GM19467 (cell line): Measurements from ENCODE around the gene GPR132.

ENCODE experiments used
- ATAC-seq: cut with Tn5 transposase; IDR thresholded peaks from one replicate; pipeline ENCODE4 v1.9.1; 2021; ENCODE audit warnings: mild to moderate bottlenecking, moderate library complexity; ENCODE audit not compliant: unreplicated experiment

Gene GPR132

GRCh38 chr14:105063056-105063455, 2.2 kb downstream of the GPR132 start:
- no peak for ATAC-seq

- no peak for ATAC-seq
Observed at GRCh38 chr14:105062048-105062433, 3.2 kb downstream of the GPR132 start.

- ATAC-seq = no peak
Observed at GRCh38 chr14:105061428-105062047, 3.7 kb downstream of the GPR132 start.

GRCh38 chr14:105060751-105061427, 4.3 kb downstream of the GPR132 start:
- ATAC-seq = no peak

GRCh38 chr14:105059925-105060565, 5.2 kb downstream of the GPR132 start:
- no peak for ATAC-seq

- no peak for ATAC-seq
Observed at GRCh38 chr14:105059035-105059924, 6.0 kb downstream of the GPR132 start.

GRCh38 chr14:105058521-105059034, 6.7 kb downstream of the GPR132 start:
- no peak for ATAC-seq

GRCh38 chr14:105056303-105056831, 8.9 kb downstream of the GPR132 start:
- ATAC-seq = no peak

- no peak for ATAC-seq
Observed at GRCh38 chr14:105055736-105056302, 9.4 kb downstream of the GPR132 start.

GRCh38 chr14:105055334-105055733, 9.9 kb downstream of the GPR132 start:
- ATAC-seq = no peak

- no peak for ATAC-seq
Observed at GRCh38 chr14:105053996-105054395, 11.2 kb downstream of the GPR132 start.

- no peak for ATAC-seq
Observed at GRCh38 chr14:105053421-105053820, 11.8 kb downstream of the GPR132 start.

GRCh38 chr14:105052110-105052458, 13.1 kb downstream of the GPR132 start:
- no peak for ATAC-seq

- ATAC-seq = no peak
Observed at GRCh38 chr14:105051182-105052109, 13.8 kb downstream of the GPR132 start.

GRCh38 chr14:105050551-105050897, 14.7 kb downstream of the GPR132 start:
- ATAC-seq = no peak

GRCh38 chr14:105049753-105050550, 15.3 kb downstream of the GPR132 start:
- ATAC-seq = no peak

GRCh38 chr14:105047283-105048016, 17.8 kb downstream of the GPR132 start:
- no peak for ATAC-seq

- no peak for ATAC-seq
Observed at GRCh38 chr14:105046891-105047282, 18.3 kb downstream of the GPR132 start.
